DOHH2 (cell line): Measurements from ENCODE around the gene LAMB1.

Experiments
- EZH2phosphoT487 ChIP-seq: fragments of 200-600 bp; sonication (generic); IDR thresholded peaks from 2 replicates; pipeline ENCODE4 v1.6.1; 2017; ENCODE audit warnings: borderline replicate concordance, mild to moderate bottlenecking, antibody characterized with exemption, low read length, moderate library complexity, mixed read lengths
- TF ChIP-seq, protein P1 (sequence below): fragments of 200-600 bp; sonication (generic); IDR thresholded peaks from one replicate; pipeline ENCODE4 v1.5.1; 2014; ENCODE audit warnings: antibody characterized with exemption, mild to moderate bottlenecking, low read depth, low read length; ENCODE audit not compliant: poor library complexity, severe bottlenecking

DNA sequence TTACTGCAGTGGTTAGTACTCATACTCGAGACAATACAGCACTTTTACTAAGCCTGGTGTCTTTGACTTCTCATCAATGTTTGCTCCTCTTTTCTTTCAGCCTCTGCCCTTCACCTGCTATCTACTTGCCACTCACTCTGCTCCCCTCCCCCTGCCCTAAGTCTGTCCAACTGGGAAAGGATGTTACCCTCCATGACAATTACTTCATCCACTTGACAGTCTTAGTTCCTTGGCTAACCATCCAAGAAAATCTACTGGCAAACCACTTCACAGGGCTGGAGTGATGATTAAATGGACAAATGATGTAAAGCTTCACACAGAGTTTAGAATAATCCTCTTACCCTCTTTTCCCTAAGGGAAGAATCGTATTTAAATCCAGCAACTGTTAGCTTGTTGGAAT, 120.2 kb downstream of the LAMB1 start:
- TF ChIP-seq, protein P1, sequence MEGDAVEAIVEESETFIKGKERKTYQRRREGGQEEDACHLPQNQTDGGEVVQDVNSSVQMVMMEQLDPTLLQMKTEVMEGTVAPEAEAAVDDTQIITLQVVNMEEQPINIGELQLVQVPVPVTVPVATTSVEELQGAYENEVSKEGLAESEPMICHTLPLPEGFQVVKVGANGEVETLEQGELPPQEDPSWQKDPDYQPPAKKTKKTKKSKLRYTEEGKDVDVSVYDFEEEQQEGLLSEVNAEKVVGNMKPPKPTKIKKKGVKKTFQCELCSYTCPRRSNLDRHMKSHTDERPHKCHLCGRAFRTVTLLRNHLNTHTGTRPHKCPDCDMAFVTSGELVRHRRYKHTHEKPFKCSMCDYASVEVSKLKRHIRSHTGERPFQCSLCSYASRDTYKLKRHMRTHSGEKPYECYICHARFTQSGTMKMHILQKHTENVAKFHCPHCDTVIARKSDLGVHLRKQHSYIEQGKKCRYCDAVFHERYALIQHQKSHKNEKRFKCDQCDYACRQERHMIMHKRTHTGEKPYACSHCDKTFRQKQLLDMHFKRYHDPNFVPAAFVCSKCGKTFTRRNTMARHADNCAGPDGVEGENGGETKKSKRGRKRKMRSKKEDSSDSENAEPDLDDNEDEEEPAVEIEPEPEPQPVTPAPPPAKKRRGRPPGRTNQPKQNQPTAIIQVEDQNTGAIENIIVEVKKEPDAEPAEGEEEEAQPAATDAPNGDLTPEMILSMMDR: no peak
- TF ChIP-seq EZH2phosphoT487: no peak
